HG03460 (cell line): ENCODE data around the gene LDLRAD4.
"Not testable (repeated sequence)": the region's sequence is repeated elsewhere in the genome, so short reads cannot be mapped to it uniquely, and the experiment has no call there.

ENCODE experiments used
- ATAC-seq: cut with Tn5 transposase; IDR thresholded peaks from one replicate; pipeline ENCODE4 v1.9.1; 2021; ENCODE audit not compliant: unreplicated experiment

LDLRAD4 gene

GRCh38 chr18:13680612-13681011 lies 462.1 kb downstream of the LDLRAD4 start:
- ATAC-seq, result no peak

GRCh38 chr18:13681701-13682100 lies 463.1 kb downstream of the LDLRAD4 start:
- no peak for ATAC-seq

- ATAC-seq, result no peak
Observed at GRCh38 chr18:13684546-13684945, 466.0 kb downstream of the LDLRAD4 start.

DNA sequence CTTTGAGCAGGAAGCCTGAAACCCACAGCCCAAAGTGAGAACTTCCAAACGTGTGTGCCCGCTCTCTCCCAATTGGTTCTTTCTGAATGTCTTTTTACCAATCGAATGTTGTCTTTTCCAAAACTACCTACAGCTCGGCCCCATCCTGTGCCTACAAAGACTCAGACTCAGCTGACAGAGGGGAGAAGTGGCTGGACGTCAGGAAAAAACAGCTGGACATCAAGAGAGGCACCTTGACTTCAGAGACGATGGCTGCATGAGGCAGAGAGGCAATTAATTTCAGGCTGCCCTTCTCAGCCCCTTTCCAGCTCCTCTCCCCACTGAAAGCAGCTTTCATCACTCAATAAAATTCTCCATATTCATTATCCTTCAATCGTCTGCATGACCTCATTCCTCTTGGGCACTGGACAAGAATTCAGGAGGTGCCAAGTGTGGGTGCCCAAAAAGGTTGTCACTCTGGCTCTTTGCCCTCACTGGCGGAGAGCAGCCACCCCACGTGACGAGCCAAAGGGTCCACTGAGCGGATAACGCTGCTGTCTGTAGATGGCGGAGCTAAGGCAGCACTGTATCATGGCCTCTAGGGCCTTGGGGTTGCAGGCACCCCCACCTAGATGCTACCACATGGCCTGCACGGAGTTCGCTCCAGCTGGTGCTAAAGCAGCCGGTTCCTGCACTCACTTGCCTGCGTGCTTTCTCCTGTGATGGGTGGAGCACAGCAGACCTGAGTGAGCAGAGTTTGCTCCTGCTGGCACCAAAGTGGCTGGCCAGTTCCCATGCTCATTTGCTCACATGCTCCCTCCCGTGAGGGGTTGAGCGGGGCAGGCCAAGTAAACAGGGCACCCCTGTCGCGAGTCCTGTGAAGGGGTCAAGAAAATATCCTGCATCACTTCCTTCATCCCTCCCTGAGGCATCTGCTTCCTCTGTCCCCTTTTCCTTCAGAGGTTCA lies 469.9 kb downstream of the LDLRAD4 start:
- ATAC-seq, result no peak

DNA sequence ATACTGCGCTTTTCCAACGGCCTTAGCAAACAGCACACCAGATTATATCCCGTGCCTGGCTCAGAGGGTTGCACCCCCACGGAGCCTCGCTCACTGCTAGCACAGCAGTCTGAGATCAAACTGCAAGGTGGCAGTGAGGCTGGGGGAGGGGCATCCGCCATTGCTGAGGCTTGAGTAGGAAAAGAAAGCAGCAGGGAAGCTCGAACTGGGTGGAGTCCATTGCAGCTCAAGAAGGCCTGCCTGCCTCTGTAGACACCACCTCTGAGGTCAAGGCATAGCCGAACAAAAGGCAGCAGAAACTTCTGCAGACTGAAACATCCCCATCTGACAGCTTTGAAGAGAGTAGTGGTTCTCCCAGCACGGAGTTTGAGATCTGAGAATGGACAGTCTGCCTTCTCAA lies 471.5 kb downstream of the LDLRAD4 start:
- ATAC-seq, result not testable (repeated sequence)

DNA sequence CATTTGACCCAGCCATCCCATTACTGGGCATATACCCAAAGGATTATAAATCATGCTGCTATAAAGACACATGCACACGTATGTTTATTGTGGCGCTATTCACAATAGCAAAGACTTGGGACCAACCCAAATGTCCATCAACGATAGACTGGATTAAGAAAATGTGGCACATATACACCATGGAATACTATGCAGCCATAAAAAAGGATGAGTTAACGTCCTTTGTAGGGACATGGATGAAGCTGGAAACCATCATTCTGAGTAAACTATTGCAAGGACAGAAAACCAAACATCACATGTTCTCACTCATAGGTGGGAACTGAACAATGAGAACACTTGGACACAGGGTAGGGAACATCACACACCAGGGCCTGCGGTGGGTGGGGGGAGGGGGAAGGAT lies 476.8 kb downstream of the LDLRAD4 start:
- ATAC-seq, result not testable (repeated sequence)

DNA sequence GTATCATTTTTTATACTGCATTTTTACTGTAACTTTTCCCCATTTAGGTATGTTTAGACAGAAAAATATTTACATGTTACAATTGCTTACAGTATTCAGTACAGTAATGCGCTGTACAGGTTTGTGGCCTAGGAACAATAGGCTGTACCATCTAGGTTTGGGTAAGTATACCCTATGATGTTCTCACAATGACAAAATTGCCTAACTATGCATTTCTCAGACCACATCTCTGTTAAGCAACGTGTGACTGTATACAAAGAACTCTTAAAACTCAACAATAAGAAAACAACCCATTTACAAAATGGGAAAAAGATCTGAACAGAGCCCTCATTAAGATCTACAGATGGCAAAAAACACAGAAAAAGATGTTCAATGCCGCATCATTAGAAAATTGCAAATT lies 478.4 kb downstream of the LDLRAD4 start:
- ATAC-seq, result no peak

- no peak for ATAC-seq
Observed at GRCh38 chr18:13700153-13700552, 481.6 kb downstream of the LDLRAD4 start.
